GM21825 (cell line): ENCODE measurements around the gene ADAM22.
"Not testable (repeated sequence)": the region's sequence is repeated elsewhere in the genome, so short reads cannot be mapped to it uniquely, and the experiment has no call there.

Experiments used
- ATAC-seq: cut with Tn5 transposase; IDR thresholded peaks from one replicate; pipeline ENCODE4 v1.9.1; 2021; ENCODE audit warnings: mild to moderate bottlenecking, moderate library complexity; ENCODE audit not compliant: unreplicated experiment

ADAM22 gene, protein sequence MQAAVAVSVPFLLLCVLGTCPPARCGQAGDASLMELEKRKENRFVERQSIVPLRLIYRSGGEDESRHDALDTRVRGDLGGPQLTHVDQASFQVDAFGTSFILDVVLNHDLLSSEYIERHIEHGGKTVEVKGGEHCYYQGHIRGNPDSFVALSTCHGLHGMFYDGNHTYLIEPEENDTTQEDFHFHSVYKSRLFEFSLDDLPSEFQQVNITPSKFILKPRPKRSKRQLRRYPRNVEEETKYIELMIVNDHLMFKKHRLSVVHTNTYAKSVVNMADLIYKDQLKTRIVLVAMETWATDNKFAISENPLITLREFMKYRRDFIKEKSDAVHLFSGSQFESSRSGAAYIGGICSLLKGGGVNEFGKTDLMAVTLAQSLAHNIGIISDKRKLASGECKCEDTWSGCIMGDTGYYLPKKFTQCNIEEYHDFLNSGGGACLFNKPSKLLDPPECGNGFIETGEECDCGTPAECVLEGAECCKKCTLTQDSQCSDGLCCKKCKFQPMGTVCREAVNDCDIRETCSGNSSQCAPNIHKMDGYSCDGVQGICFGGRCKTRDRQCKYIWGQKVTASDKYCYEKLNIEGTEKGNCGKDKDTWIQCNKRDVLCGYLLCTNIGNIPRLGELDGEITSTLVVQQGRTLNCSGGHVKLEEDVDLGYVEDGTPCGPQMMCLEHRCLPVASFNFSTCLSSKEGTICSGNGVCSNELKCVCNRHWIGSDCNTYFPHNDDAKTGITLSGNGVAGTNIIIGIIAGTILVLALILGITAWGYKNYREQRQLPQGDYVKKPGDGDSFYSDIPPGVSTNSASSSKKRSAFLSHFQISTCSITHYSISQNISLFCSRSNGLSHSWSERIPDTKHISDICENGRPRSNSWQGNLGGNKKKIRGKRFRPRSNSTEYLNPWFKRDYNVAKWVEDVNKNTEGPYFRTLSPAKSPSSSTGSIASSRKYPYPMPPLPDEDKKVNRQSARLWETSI

DNA sequence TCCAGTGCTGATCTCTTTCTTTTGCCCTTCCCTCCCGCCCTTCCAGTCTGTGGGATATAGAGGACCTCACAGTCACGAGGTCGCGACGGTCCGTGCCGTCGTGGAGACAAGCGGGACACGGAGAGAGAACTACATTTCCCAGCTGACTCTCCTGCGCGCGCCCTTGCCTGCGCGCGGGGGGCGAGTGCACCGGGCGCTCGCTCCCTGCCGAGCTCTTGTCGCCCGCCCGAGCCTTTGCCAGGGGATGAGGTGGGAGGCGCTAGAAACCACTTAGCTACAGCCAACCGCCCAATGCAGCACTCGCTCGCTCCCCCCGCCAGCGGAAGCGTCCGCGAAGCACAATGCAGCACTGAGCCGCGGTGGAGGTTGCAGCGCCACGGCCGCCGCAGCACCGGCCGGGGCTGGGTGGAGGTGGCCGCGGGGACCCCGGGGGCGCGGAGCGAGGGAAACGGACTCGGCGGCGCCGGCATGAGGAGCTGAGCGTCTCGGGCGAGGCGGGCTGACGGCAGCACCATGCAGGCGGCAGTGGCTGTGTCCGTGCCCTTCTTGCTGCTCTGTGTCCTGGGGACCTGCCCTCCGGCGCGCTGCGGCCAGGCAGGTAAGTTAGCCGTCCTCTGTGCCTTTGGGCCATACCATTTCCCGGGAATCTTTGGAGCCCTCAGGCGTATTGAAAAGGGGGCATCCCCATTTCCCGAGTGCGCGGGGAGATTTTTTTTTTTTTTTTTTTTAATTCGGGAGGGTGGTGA is at the start of gene ADAM22:
ADAM22 (plus strand) TSS at position 299 of the 746 bp plus-strand sequence; CDS start at position 514, 215 bp downstream.
- ATAC-seq: peak; percentile 98

DNA sequence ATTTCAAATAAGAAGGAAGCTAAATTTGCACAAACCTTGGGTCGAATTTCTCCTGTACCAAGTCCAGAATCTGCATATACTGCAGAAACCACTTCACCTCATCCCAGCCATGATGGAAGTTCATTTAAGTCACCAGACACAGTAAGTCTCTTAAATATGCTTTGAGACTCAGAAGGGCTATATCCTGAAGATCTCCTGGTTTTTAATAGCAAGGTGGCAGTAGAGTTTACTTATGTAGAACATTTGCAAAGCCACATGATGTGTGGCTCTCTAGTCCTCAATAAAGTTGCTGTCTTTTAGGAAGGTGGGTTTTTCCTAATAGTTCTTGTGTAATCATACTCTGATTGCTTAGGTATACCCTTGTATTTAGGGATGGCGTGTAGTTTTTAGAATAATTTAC is 49.0 kb upstream of the ADAM22 start:
- no peak for ATAC-seq

DNA sequence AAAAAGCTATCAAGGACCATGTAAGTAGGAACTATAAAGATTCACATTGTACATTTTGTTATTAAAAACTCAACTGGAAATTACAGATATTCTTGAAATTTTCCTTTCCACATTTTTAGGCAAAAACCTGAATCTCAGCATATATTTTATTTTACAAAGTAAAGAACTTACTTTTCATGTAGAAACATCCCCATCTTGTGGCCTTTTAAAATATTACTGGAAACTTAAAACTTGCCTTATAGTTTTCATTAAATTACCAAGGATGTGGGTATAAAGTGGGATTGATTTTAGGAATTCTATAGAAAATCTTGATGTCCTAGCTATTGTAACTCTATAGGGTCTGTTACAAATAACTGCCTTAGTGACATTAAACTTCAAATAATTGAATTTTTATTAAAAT is 47.2 kb upstream of the ADAM22 start:
- no peak for ATAC-seq

DNA sequence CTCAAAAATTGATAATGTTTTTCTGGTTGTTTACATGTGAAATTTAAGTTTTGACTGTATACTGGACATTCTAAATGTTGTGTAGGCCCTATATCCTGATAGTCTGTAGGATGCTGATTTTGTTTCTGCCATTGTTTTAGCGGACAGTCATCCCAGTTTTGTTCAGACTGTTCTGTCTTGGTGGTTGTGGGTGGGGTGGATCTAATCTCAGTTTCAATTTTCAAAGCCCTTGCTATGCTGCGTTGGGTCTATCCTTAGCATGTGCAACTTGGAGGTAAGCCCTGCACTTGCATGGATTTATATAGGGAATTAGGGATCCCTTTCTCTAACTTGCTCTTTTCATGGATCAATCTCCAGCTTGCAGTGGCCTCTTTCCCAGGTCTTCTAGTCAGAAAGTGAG is 38.7 kb upstream of the ADAM22 start:
- no peak for ATAC-seq

DNA sequence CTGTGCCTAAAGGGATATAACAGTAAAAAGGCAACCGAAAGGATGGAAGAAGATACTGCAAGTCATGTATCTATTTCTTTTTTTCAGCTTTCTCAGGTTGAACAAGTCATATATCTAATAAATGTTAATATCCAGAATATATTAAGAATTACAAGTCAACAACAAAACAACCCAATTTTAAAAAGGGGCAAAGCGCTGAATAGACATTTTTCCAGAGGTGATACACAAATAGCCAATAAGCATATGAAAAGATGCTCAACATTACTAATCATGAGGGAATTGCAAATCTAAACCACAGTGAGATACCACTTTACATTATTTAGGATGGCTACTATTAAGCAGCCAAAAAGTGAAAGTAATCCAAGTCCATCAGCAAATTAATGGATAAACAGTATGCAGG is 34.8 kb upstream of the ADAM22 start:
- ATAC-seq: no peak

DNA sequence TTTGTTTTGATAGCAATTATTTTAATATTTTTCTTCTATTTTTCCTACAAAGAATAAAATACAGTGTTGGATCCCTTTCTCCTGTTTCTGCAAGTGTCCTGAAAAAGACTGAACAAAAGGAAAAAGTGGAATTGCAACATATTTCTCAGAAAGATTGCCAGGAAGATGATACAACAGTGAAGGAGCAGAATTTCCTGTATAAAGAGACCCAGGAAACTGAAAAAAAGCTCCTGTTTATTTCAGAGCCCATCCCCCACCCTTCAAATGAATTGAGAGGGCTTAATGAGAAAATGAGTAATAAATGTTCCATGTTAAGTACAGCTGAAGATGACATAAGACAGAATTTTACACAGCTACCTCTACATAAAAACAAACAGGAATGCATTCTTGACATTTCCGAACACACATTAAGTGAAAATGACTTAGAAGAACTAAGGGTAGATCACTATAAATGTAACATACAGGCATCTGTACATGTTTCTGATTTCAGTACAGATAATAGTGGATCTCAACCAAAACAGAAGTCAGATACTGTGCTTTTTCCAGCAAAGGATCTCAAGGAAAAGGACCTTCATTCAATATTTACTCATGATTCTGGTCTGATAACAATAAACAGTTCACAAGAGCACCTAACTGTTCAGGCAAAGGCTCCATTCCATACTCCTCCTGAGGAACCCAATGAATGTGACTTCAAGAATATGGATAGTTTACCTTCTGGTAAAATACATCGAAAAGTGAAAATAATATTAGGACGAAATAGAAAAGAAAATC is 26.7 kb upstream of the ADAM22 start:
- not testable (repeated sequence) for ATAC-seq

DNA sequence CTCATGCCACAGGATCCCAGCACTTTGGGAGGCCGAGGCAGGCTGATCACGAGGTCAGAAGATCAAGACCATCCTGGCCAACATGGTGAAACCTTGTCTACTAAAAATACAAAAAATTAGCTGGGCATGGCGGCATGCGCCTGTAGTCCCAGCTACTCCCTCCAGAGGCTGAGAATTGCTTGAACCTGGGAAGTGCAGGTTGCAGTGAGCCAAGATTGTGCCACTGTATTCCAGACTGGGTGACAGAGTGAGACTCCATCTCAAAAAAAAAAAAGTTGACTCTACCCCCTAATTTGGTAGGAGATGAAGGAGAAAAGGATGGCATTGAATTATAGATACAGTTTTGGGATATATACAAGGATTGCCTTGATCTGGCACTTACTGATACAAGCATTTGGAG is 25.2 kb upstream of the ADAM22 start:
- not testable (repeated sequence) for ATAC-seq

DNA sequence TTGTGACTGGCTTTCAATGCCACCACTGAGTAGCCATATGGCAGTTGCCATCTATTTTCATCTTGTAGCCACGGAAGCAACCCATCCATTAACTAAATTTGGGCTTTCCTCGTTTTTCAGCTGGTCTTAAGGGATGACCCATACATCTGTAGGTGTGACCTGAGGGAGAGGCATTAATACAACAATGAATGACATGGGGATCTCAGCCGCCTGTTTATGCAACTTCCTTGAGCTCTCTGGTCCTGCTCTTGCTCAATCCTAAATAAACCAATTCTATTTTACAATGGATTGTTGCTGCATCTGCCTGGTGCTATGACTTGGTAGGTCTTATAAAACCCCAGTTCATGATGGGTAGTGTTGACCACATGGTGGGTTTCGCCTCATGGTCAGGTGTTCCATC is 21.9 kb upstream of the ADAM22 start:
- ATAC-seq: no peak

DNA sequence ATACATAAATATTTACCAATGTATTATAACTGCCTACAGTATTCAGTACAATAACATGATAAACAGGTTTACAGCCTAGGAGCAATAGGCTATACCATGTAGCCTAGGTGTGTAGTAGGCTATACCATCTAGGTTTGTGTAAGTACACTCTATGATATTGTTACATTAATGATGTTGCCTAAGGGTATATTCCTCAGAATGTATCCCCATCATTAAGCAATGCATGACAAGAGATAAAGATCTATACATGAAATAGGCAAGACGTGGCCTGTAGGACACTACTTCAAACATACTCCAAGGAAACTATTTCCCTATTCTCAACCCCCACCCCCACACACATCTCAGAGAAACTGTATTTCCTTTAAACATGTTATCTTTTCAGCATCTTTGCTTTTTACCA is 15.3 kb upstream of the ADAM22 start:
- no peak for ATAC-seq

DNA sequence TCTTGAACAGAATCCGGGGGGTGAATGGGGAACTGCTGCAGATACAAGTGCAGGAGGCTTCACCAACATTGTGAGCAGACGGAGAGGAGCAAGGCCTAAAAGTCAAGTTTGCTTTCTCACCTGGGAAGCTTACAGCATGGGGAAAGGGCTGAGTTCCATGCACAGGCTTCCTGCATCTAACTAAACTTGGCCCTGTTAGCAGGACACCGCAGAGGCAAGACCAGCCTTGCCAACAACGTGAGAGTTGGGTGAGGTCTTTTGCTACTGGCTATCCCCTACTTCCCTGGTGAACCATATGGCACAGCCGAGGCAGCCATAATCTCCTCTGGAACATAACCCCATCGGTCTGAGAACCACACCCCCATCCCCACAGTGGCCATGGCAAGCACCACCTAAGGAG is 14.2 kb upstream of the ADAM22 start:
- no peak for ATAC-seq

DNA sequence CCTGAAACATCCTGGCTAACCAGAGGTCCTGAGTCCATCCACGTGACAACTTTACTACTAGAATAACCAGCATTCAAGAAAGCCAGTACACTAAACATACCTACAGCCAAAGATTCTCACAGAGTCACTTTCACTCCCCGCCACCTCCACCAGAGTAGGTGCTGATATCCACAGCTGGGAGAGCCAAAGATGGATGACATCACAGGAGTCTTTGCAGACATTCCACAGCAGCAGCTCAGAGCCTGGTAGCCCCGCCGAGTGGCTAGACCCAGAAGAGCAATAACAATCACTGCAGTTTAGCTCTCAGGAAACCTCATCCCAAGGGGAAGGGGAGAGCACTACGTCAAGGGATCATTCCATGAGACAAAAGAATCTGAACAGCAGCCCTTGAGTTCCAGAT is 13.5 kb upstream of the ADAM22 start:
- no peak for ATAC-seq

DNA sequence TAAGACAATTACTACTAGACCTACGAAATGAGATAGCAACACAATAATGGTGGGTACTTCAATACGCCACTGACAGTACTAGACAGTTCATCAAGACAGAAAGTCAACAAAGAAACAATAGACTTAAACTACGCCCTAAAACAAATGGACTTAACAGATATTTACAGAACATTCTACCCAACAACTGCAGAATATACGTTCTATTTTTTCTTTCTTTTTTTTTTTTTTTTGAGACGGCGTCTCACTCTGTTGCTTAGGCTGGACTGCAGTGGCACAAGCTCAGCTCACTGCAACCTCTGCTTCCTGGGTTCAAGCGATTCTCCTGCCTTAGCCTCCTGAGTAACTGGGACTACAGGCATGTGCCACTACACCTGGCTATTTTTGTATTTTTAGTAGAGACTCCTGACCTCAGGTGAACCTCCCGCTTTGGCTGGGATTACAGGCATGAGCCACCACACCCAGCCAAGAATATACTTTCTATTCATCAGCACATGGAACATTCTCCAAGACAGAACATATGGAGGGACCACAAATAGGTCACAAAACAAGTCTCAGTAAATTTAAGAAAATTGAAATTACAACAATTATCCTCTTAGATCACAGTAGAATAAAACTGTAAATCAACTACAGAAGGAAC is 11.2 kb upstream of the ADAM22 start:
- ATAC-seq: not testable (repeated sequence)

DNA sequence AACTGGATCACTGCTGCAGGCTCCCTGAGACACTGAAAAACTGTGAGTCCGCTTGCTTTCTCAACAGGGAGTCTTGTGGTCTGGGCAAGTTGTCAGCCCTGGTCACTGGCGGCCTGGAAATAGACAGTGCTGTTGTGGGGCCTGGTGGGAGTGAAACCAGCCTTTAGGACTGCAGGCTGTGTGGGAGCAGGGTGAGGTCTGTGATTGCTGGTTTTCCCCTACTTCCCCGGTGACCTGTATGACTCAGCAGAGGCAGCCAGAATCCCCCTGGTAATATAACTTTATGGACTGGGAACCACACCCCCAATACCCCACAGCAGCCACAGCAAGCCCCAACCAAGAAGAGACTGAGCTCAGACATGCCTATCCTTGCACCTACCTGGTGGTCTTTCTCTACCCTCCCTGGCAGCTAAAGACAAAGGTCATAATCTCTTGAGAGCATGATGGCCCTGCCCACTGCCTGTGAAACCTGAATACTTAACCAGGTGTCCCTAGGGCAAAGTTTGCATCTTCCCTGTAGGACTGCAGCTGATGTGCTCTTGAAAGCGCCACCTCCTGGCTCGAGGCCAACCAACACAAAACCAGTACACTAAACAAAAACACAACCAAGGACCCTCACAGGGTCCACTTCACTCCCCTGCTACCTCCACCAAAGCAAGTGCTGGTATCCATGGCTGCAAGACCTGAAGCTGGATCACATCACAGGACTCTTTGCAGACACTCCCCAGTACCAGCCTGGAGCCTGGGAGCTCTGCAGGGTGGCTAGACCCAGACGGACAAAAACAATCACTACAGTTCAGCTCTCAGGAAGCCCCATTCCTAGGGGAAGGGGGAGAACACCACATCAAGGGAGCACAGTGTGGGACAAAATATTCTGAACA is 7.2 kb upstream of the ADAM22 start:
- peak; percentile 97 for ATAC-seq

DNA sequence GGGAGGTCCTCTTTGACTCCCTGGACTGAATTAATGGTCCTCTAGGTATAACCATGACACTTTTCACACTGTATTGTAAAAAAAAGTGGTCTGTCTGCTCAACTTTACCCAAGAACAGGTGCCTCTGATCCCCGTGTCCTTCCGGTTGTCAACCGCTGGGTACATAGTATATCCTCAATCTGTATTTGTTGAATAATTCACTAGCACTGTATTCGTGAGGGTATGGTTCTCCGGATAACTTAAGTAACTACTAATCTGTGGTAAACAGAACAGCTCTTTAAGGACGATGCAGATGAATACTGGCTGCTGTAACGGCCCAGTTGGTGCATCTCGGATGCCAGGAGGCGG is 472 bp upstream of the ADAM22 start:
- peak; percentile 21 for ATAC-seq

DNA sequence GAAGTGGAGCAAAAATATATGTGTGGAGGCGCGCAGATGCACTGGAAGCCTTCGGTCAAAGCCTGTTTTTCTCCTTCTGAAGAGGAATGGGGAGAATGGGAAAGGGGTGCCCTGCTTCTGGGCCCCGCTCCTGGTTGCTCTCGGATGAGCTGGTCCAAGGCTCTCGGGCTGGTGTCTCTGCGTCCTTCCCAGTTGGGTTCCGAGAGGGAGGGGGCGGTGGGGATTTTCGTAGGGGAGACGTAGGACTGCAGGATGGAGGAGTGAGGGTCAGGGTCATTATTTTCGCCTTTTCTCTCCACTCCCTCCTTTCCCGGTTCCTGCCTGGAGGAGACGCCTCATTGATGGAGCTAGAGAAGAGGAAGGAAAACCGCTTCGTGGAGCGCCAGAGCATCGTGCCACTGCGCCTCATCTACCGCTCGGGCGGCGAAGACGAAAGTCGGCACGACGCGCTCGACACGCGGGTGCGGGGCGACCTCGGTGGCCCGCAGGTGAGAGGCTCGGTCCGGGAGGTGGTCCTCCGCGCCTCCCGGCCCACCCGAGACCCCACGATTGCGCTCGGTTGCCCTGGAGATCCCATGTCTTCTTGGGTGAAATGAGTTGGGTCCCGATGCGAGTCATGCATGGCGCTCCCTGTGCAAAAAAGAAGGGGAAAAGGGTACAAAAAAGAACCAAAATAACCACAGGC is 790 bp downstream of the ADAM22 start:
- no peak for ATAC-seq

DNA sequence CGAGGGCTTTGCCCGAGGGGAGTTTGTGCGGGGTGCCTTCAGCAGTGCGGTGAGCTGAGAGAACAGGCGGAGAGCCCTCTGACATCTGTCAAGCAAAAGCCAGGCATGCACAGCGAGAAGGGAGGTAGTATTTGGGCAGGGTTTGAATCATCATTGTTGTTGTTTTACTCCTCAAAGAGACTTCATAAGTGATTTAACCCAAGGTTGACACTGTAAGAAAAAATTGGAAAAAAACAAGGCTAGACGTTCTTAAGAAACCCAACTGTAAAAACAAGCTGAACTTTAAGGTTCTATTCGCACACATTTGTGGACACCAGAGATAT is 1.3 kb downstream of the ADAM22 start:
- no peak for ATAC-seq

DNA sequence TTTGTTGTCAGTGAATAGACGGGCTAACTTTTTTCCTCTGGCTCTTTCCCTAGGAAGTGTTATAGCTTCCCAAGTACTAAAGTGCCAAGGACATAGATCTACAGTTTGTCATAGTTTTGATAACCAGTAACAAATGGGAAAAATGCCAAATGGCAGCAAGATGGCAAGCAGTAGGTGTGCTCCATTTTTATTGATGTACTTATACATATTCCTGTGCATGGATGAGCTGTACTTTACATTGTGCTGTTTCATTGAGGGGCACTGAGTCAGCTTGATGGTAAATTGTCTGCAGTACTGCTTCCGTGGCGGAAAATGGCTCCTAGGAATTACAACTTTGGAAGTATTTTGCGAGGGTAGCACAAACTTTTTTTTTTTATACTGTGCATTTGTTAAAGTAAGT is 7.1 kb downstream of the ADAM22 start:
- no peak for ATAC-seq

DNA sequence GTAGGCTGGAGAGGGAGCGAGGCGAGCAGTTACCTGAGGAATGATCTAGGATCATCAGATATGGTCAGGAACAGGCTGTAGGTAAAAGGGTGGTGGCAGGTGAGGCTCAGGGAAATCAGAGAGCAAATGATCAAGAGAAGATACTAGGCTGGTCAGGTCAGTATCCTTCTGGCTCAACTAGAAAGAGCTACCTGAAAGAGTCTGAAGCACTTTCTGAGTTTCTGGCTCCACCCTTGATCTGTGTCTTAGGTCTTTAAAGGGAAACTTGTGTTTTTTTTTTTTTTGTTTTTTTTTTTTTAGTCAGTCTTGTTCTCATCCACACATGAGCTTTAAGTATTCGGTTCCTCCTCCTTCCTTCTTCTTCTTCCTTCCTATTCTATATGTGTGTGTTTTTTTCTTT is 10.5 kb downstream of the ADAM22 start:
- ATAC-seq: no peak

DNA sequence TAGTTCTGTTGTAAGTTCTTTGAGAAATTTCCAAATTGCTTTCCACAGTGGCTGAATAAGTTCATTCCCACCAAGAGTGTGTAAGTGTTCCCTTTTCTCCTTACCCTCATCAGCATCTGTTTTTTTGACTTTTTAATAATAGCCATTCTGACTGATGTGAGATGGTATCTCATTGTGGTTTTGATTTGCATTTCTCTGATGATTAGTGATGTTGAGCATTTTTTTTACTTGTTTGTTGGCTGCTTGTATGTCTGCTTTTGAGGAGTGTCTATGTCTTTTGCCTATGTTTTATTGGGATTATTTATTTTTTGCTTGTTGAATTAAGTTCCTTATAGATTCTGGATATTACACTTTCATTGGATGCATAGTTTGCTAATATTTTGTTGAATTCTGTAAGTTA is 11.9 kb downstream of the ADAM22 start:
- ATAC-seq: not testable (repeated sequence)
